HG03139 (cell line): Measurements from ENCODE around the gene PROSER2.

Experiments used
- ATAC-seq: cut with Tn5 transposase; IDR thresholded peaks from one replicate; pipeline ENCODE4 v1.9.1; 2021; ENCODE audit not compliant: unreplicated experiment

Gene PROSER2, protein sequence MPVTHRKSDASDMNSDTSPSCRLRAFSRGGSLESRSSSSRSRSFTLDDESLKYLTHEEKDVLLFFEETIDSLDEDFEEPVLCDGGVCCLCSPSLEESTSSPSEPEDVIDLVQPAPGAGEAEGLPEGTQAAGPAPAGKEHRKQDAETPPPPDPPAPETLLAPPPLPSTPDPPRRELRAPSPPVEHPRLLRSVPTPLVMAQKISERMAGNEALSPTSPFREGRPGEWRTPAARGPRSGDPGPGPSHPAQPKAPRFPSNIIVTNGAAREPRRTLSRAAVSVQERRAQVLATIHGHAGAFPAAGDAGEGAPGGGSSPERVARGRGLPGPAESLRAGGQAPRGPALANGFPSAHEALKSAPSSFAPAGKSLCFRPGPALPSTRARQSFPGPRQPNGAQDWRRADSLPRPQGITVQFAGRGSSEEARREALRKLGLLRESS

DNA sequence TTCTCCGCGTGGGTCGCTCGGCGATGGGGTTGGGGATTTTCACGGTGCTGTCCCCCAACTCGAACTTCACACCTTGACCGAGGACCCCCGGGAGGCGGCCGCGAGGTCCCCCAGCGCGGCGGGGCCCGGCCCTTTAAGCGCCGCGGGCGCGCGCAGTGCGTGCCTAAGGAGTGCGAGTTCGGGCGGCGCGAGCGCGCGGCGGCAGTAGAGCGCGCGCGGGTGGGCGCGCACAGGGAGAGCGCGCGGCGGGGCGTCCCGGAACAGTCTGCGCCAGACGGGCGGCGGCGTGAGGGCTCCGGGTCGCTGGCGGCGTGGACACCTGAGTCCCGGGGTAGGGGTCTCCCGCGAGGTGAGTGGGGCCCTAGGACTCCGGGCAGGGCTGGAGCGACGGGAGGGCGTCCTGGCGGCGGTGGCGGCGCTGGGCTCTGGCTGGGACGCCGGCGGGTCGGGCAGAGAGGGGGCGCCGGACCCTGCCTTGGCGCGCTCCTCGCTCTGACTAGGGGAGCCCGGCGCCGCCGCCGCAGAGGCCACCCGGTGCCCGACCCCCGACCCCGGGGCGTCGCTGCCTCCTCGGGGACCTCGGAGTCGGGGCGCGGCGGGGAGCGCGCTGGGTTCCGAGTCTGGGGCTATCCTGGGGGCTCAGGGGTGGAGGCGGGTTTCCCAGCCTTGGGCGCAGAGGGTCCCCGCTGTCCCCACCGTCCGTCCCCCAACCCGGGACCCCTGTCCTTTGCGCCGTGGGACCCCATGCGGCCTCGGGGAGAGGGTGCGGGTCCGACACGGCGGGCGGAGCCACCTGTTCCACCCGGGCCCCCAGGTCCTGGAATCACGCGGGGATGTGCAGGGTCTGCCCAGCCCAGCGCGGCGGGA lies at the start of gene PROSER2:
PROSER2 (plus strand) TSS at position 235 of the 867 bp plus-strand sequence. CDS start 28,722 bp downstream, outside the sequence.
- ATAC-seq: no peak

DNA sequence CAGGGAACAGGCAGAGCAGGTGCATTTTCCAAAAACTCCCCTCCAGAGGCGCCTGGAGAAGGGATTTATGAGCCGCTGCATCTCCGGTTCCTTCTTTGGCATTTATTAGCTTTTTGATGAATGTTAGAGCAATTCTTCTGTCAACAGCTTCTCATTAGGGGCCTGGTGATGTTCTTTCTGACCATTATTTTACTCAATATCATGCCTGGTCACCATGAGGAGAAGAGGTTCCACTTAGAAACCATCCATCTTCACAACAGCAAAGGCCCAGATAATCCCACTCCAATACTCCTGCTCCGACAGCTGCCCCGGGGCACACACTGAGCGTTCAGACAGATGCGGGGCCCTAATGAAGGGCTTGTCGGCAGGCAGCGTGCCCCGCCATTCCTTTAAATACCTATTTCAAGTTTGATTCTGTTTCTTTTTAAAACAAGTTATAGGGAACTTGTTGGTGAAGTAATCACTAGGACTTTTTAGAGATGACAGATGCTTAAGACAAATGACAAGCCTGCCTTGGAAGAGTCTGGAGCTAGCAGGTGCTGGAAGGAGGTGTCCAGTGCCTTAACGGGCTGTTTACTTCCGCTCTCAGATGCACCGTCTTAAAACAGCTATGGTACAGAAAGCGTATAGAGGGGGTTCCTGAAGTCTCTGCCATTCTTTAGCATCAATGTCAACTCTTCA lies 49.3 kb upstream of the PROSER2 start:
- ATAC-seq: no peak

DNA sequence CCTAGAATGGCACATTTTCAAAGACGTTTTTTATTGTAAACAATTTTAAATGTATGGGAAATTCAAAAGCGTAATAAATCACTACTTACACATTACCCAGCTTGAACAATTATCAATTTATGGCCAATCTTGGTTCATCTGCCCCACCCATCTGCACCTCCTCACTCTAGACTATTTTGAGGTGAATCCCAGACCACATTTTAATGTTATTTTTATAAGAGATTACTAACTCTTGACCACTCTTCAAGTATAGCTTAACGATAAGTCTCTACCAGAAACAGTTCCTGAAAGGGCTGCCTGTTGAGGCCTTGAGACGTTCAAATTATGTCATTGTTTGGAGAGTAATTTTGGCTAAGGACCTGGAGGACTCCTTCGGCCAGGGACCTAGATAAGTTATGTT lies 47.7 kb upstream of the PROSER2 start:
- ATAC-seq: no peak

DNA sequence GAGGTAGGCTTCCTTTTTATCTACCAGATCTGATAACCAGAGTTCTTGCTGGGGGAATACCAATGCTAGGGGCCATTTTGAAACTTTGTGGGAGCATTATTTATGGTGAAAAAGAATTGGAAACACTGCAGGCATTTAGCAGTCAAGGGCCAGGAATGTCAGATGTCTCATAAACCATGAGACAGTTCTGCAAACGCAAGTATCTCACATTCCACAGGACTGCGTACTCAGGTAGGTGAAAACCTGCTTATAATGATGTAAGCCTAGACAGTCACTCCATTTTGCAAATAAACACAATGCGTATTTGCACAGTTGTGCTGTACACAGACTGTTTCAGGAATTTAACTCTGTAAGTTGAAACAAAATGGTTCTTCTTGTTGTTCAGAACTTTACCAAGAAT lies 47.1 kb upstream of the PROSER2 start:
- ATAC-seq: no peak

DNA sequence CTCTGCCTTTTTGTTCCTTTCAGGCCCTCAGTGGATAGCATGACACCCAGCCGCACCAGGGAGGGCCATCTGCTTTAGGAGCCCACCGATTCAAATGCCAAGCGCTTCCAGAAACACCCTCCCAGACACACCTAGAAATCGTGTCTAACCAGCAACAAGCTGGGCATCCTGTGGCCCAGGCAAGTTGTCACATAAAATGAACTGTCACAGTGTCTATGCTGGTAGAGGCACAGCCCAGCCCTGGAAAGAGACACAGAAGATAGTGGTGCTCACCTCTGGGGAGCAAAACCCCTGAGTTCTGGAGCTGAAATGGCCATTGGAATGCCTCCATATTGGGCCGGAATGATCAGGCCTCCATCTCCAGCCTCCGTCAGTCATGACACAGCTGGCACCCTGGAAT lies 42.0 kb upstream of the PROSER2 start:
- ATAC-seq: no peak

DNA sequence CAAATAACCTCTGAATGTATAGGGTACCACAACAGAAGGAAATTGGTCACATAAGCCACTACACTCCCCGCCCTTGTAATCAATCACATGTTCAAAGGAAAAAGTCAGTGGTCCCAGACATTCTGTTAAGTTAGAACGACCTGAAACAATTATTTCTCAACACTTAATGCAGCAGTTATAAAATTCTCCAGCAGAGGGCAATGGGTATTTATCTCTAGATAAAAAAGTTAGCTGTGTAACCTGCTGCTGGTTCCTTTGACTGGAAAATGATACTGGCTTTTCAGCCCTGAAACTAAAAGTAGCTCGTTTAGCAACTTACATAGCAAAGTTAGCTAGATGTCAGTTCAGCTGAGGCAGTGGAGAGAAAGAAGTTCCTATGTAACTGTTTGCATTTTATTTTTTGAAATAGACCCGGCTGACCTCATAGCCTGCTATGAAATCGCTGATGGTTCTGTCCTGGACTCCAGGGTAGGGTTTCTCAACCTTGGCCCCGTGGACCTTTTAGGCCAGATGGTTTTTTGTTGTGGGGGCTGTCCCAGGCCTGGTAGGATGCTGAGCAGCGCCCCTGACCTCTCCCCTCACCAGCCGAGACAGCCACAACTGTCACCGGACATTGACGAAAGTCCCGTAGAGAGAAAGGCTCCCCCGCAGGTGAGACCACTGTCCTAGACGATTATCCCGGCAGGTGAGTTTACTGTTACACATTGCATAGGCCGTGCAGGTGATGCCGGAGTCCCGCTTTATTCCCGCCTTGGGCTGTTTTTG lies 40.2 kb upstream of the PROSER2 start:
- ATAC-seq: no peak

DNA sequence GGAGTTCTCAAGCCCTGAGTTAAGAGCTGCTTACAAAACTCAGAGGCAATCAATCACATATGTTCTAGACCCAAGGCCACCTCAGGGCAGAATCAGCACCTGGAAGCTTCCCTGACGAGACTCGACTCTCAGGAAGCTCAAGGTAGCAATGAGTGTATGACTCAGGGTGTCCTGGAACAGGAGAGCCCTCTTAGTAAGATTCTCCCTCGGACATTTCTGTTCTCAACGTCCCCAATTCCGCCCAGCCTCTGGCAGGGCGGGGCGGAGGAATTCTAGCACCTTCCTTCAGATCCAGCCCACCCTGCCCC lies 39.6 kb upstream of the PROSER2 start:
- no peak for ATAC-seq

DNA sequence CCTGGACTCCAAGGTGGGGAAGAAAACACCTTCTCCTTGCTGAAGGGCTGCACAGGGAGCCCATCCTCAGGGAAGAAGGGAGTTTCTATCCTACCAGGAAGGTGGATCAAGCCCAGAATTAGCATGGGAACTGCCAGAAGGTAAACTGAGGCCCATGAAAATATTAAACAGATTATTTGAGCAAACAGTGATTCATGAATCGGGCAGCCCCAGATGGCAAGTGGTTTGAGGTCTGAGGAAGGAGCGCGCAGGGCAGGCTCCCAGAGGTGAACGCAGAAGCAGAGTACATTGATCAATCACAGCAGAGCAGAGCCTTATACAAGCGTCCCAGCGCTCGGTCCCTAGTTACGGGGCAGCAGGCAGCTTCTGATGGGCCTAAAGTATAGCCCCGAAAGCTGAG lies 35.8 kb upstream of the PROSER2 start:
- ATAC-seq: no peak

DNA sequence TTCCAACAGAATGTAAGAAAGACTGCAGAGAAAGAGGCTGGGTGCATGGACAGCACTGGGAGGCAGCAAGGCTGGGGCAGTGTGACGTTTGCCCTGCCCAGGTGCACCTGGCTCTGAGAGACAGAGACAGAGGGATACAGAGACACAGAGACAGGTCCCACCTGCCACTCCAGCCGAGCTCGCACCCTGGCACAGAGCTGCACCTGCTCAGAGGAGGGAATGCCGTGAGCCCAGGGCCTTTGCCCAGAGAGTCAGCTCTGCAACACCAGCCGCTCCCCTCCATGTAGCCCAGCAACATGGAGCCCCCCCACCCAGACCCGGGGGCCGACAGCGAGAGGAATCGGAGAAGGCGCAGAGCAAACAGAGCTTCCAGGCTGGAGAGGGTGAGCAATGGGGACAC lies 35.3 kb upstream of the PROSER2 start:
- ATAC-seq: no peak

DNA sequence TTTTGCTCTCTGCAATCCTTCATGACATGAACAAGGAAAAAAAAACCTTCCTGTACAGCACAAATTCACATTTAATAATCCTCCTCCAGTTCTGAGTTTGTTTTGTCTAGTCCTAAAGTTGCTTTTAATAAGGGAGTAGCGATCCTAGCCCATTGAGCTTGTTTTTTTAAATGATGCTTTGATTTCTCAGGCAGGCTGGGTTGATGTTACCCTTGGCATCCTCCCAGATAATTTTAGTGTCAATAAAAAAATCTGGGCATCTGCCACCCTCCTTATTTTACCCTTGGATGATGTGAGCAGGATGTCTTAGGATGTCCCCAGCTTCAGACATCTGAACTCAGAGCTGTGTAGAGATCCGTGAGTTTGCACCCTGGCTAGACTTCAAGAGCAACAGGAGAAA lies 33.9 kb upstream of the PROSER2 start:
- no peak for ATAC-seq

DNA sequence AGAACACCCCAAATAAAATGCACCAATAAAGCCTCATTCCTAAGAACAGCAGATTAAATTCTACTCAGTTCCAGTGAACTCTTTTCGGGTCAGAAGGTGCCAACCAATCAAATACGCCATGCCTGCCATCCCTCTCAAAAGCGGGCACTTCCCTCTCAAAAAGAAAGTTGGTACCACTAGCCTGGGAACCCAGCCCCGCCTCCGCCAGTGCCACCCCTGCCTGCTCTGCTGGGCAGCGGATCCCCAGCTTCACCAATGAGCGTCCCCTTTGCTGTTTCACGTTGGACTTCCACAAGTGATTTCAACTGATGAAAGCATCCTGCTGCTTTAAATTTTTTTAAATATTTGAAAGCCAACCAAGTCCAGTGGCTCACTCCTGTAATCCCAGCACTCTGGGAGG lies 33.2 kb upstream of the PROSER2 start:
- ATAC-seq: no peak

DNA sequence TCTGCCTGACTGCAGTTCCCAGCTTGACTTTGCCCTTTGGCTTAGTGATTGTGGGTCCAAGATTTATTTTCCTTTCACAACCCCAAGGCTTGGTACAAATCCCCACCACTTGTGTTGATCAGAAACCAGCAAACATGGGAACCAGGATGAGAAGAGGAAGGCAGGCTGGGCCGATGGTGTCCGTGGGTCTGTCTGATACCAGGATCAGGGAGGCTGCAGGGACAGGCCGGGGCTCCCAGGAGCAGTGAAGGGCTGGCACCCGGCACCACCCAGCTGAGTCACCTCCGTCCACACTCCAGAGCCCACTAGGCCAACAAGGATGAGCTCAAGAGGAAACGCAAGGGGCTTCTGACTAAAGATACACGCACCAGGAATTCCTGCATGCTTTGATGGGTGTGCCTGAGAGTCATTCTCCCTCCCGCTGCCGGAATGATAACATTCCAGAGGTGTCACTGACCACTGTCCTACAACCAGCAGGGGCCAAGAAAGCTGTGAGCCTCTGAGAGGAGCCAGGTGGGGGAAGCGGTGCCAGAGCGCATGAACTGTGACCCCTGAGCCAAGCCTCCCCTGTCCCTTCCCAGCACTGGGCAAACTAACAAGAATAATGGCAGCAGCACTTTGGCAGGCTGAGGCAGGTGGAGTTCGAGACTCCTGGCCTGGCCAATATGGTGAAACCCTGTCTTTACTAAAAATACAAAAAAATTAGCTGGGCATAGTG lies 29.2 kb upstream of the PROSER2 start:
- ATAC-seq: no peak

DNA sequence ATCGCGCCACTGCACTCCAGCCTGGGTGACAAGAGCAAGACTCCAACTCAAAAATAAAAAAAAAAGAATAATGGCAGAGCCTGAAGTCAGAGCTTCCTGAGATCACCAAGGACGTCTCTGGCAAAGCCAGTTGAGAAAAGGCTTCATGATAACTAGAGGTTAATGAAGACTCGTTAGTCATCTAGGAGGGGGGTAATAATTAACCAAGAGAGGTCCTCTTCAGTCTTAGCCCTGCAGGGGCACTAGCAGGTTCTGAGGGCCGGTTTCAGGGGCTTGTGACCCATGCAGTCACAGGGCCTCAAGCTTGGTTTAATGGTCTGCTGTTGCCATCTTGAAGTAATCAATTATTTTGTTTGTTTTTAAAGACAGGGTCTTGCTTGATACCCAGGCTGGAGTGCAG lies 28.6 kb upstream of the PROSER2 start:
- no peak for ATAC-seq

DNA sequence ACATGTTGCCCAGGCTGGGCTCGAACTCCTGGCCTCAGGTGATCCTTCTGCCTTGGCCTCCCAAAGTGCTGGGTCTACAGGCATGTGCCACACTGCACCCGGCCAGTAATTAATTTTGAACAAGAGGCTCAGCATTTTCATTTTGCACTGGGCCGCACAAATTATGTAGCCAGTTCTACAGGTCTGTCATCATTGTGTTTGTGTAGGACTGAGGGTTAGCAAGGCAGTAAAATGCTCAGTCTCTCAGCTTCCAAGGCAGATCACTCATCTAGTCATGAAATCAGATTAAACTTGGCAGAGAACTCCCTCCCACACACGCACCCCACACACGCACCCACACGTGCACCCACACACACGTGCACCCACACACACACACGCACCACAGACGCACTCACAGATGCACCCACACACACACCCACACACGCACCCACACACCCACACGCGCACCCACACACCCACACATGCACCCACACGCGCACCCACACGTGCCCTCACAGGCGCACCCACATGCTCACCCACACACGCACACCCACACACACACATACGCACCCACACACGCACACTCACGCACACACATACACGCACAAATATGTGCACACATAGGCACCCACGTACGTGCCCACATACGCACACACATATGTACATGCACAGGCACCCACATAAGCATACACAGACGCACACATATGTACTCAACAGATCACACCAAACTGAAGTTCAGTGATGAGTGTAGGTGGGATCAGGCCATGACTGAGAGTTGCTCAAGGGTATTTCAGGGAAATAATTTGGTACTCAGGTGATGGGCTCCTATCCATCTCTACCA lies 27.8 kb upstream of the PROSER2 start:
- ATAC-seq: no peak

DNA sequence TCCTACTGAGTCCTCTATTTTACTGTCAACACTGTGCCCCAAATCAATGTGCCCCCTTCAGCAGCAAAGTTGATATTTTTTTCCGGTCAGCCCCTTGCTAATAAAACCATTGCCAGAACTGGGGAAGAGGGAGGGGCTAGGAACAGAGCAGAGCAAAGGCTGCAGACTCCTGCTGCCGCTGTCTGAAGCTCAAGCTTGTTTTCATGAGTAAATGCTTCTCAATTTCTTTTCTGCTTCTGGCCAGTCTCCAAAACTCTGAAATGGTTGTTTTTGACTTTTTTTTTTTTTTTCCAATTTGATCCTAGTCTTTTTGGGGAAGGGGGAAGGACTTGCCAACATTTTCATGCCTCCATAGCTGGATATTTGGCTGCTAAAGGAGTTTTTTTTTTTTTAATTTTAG lies 26.7 kb upstream of the PROSER2 start:
- ATAC-seq: no peak

DNA sequence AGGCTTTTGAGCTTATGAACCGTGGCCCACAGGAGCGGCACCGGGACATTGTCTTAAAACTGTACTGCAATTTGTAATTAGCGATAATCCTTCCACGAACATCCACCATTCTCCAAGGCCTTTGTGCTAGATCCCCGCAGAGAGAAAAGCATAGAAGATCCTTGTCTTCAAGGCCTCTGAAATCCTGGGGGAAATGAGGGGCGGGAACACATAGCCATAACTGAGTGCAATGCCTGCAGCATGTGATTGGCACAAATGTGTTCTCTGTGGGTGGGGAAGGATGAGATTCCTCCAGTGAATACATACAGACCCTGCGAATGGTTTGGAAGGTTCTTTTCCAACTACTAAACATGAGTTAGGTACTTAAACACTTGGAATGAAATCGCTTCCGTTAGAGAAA lies 25.9 kb upstream of the PROSER2 start:
- no peak for ATAC-seq

DNA sequence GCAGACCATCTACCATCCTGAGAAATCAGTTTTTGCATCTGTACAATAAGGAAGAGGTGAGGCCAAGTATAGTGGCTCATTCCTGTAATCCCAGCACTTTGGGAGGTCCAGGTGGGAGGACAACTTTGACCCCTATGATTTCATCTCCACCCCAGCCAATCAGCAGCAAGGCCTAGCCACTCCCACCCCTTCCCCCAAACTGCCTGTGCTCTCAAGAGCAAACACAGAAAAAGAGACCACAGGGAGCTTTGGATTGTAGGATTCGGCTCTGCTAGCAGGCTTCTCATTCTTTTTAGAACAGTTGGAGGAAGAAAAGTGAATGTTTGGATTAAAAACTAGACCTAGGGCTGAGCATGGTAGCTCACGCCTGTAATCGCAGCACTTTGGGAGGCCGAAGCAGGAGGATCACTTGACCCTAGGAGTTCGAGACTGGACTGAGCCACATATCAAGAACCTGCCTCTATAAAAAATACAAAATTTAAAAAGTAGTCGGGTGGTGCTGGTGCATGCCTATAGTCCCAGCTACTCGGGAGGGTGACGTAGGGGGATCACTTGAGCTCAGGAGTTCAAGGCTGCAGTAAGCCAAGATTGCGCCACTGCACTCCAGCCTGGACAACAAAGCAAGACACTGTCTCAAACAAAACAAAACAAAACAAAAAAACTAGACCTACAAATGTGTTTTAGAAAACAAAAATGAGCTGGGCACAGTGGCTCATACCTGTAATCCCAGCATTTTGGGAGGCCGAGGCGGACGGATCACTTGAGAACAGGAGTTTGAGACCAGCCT lies 25.1 kb upstream of the PROSER2 start:
- ATAC-seq: no peak

DNA sequence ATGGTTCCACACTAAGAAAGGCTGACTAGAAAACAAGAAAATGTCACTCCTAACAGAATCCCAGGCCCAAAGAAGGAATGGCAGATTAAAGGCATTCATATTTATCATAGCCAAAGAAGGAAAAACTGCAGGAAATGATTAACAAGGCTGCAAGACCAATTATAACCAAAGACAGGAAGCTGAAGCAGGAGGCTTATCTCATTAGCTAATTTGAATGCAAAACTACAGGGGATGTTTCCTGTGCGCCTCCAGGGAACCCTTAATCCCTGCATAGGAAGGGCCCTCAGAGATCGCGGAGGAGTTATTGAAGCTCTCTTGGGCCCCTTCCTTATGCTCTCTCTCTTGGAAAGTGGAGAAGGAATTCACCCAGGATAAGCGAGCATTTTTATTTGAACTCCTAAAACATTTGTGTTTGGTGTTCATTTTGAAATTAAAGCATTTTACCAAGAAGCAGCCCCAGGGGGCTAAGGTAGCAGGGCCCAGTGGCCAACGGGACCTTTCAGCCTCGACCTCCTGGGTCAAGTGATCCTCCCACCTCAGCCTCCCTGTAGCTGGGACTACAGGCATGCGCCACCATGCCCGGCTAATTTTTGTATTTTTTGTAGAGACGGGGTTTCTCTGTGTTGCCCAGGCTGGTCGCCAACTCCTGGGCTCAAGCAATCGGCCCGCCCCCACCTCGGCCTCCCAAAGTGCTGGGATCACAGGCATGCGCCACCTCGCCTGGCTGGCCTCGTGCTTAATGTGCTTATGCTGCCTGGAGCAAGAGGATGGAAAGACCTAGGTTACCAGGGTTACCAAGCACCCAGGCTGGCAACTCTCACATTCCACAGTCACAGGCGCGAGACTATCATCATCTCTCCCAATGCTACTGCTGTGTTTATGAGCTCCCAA lies 24.1 kb upstream of the PROSER2 start:
- no peak for ATAC-seq
